Natural killer cell (primary cell): Measurements from ENCODE around the gene NDUFAF5. TPM values are rescaled to one million over a fixed set of nuclear protein-coding genes. Genes with fewer than 3 reads are reported as not detected.

Experiments
- ATAC-seq, 3 donors: fragments of 150-1000 bp in 2 of 3; fragments of 200-7000 bp in 1 of 3; cut with Tn5 transposase; 1 replicate in 1 of 3; 2 replicates in 2 of 3; pipeline ENCODE4 v1.10.0; 2021; ENCODE audit warnings: mild to moderate bottlenecking in 2 of 3, moderate library complexity in 2 of 3
- DNase-seq, 2 donors: peaks; one replicate each; pipeline versions ENCODE4 v3.0.0 to v3.0.0-alpha.2; 2013 to 2021; ENCODE audit warnings: mixed read lengths in 1 of 2
- H3K27ac ChIP-seq: one replicate; pipeline ENCODE4 v1.5.1; 2013; ENCODE audit warnings: mild to moderate bottlenecking, low read length
- H3K27me3 ChIP-seq: one replicate; pipeline ENCODE4 v1.6.1; 2013; ENCODE audit warnings: low read length; ENCODE audit not compliant: control insufficient read depth, insufficient read depth
- H3K36me3 ChIP-seq: one replicate; pipeline ENCODE4 v1.6.1; 2013; ENCODE audit warnings: low read length; ENCODE audit not compliant: control insufficient read depth, insufficient read depth
- H3K4me1 ChIP-seq: one replicate; pipeline ENCODE4 v1.6.1; 2013; ENCODE audit warnings: low read length; ENCODE audit not compliant: control insufficient read depth, insufficient read depth
- H3K4me3 ChIP-seq: one replicate; pipeline ENCODE4 v1.5.1; 2013; ENCODE audit warnings: low read length
- H3K9me3 ChIP-seq: one replicate; pipeline ENCODE4 v1.6.1; 2013; ENCODE audit warnings: low read length; ENCODE audit not compliant: control insufficient read depth, insufficient read depth
- H3K27ac Mint-ChIP-seq, 2 donors: one replicate each; pipeline ENCODE4 v1.8.0; 2022; ENCODE audit warnings: mild to moderate bottlenecking in 2 of 2, mixed read lengths in 2 of 2, moderate library complexity in 1 of 2
- H3K27me3 Mint-ChIP-seq, 2 donors: one replicate each; pipeline ENCODE4 v1.8.0; 2022; ENCODE audit warnings: low read depth in 2 of 2, mixed read lengths in 2 of 2
- H3K36me3 Mint-ChIP-seq: one replicate; pipeline ENCODE4 v1.8.0; 2022; ENCODE audit warnings: mixed read lengths
- H3K4me1 Mint-ChIP-seq, 2 donors: one replicate each; pipeline ENCODE4 v1.8.0; 2022; ENCODE audit warnings: mixed read lengths in 2 of 2
- H3K4me3 Mint-ChIP-seq: one replicate; pipeline ENCODE4 v1.8.0; 2022; ENCODE audit warnings: mild to moderate bottlenecking, moderate library complexity, mixed read lengths
- H3K9me3 Mint-ChIP-seq, 2 donors: one replicate each; pipeline ENCODE4 v1.8.0; 2022; ENCODE audit warnings: mixed read lengths in 2 of 2
- WGBS: methylation state at CpG from one replicate; pipeline ENCODE4 v1.1.7; 2013; ENCODE audit warnings: missing lambda C conversion rate; ENCODE audit not compliant: insufficient coverage; 5-methylcytosine and 5-hydroxymethylcytosine counted together
- intact Hi-C: fragments of 100-400 bp; cut with micrococcal nuclease; formaldehyde crosslinking; loops from one replicate; pipeline ENCODE4 v1.14.2; 2022
- total RNA-seq, 4 donors: library from RNA; stranded (reverse); fragments of 120-200 nt in 1 of 4; gene quantifications; one replicate each; pipeline versions ENCODE4 v1.2.3 to v1.2.4, GENCODE V29; 2013 to 2022
- TF ChIP-seq, protein P1 (sequence below): fragments of 200-600 bp; IDR thresholded peaks from one replicate; pipeline ENCODE4 v1.8.0; 2022; ENCODE audit warnings: antibody characterized with exemption

Gene NDUFAF5
- total RNA-seq, 3 donors from 2014 or later (not counting 1 experiment from before 2014, with no cell fraction given) = 63.4 to 75.9 (median 63.7) TPM

DNA sequence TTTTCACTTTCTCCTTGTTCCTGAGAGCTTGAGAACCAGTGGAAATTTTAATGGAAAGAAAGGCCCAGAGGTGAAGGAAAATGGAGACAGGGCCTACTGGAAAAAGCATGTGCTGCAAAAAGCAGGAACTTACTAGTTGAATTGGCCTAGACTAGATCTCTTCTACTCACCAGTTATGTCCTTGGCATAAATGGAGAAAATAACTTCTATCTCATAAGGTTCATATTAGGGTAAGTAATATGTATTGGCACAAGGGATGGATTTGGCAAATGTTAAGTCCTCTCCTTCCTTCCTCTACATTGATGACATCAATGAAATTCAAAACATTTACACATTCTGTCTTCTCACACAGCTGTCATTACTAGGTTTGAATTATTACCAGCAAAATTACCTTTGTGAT lies 74.0 kb downstream of the NDUFAF5 start:
- H3K4me3 Mint-ChIP-seq = no peak overlapping the region
- H3K27me3 Mint-ChIP-seq = peaks cover 0 to 2% of the 10 kb centered on the region in 2 donors
- TF ChIP-seq, protein P1, sequence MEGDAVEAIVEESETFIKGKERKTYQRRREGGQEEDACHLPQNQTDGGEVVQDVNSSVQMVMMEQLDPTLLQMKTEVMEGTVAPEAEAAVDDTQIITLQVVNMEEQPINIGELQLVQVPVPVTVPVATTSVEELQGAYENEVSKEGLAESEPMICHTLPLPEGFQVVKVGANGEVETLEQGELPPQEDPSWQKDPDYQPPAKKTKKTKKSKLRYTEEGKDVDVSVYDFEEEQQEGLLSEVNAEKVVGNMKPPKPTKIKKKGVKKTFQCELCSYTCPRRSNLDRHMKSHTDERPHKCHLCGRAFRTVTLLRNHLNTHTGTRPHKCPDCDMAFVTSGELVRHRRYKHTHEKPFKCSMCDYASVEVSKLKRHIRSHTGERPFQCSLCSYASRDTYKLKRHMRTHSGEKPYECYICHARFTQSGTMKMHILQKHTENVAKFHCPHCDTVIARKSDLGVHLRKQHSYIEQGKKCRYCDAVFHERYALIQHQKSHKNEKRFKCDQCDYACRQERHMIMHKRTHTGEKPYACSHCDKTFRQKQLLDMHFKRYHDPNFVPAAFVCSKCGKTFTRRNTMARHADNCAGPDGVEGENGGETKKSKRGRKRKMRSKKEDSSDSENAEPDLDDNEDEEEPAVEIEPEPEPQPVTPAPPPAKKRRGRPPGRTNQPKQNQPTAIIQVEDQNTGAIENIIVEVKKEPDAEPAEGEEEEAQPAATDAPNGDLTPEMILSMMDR = no peak
- peaks cover 3 to 11% of the 10 kb centered on the region in 2 donors for H3K9me3 Mint-ChIP-seq
- H3K27me3 ChIP-seq = no peaks in the 10 kb centered on the region
- no peak overlapping the region for H3K27ac ChIP-seq
- no peak overlapping the region for H3K27ac Mint-ChIP-seq
- H3K4me1 Mint-ChIP-seq = no peaks in the 10 kb centered on the region
- ATAC-seq (no peak), DNase-seq (no peak)
- H3K9me3 ChIP-seq = no peaks in the 10 kb centered on the region
- H3K4me1 ChIP-seq = no peaks in the 10 kb centered on the region
- H3K36me3 ChIP-seq = no peaks in the 10 kb centered on the region
- H3K4me3 ChIP-seq = no peak overlapping the region
- intact Hi-C loops = no loop called here
- H3K36me3 Mint-ChIP-seq = no peaks in the 10 kb centered on the region

DNA sequence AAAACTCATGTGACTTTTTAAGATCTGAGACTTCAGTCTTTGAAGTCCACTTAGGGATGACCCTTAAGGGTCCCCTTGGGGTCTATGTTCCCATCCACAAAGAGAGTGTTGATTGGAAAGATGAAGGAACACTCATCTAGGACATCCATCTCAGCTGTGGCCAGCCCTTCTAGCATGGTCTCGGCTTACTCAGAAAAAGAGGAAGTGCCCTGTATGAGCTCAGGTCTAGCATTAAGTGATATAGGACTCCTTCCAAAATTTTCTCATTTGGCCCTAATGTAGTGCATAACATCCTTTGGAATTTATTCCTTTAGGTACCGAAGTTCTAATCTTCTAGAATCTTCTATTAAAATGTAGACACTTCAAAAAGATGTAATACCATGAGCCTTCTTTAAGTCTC lies 77.4 kb downstream of the NDUFAF5 start:
- no peak overlapping the region for H3K27ac Mint-ChIP-seq
- Histone ChIP-seq H3K27ac (no peak overlapping the region), H3K27me3 (no peaks in the 10 kb centered on the region), H3K4me3 (no peak overlapping the region), H3K4me1 (no peaks in the 10 kb centered on the region), H3K9me3 (no peaks in the 10 kb centered on the region), H3K36me3 (no peaks in the 10 kb centered on the region)
- no peaks in the 10 kb centered on the region for H3K36me3 Mint-ChIP-seq
- DNase-seq (no peak), ATAC-seq (no peak)
- TF ChIP-seq, protein P1 = no peak
- 43% methylated on average over 2 of the region's 2 CpGs for WGBS
- intact Hi-C loops = no loop called here
- peaks cover 0 to 2% of the 10 kb centered on the region in 2 donors for H3K27me3 Mint-ChIP-seq
- no peak overlapping the region for H3K4me3 Mint-ChIP-seq
- H3K4me1 Mint-ChIP-seq = no peaks in the 10 kb centered on the region
- peaks cover 3 to 11% of the 10 kb centered on the region in 2 donors for H3K9me3 Mint-ChIP-seq

DNA sequence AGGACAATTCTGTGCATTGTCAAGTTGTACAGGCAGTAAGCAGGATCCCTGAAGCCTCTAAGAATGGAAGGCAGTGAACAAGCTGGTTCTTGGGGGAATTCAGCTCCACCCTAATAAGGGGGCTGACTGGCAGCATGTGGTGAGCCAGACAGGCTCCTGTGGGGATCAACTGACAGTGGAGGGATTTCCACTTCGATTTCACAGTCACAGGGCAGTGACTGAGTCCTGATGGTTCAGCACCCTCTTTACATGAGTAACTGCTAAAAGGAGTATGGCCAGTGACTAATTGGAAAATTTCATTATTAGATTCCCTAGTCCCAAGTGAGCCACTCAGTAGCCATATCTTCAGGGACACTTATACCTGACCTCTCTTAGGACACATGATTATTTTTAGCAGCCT lies 78.4 kb downstream of the NDUFAF5 start:
- Histone ChIP-seq H3K27ac (no peak overlapping the region), H3K36me3 (no peaks in the 10 kb centered on the region), H3K4me1 (no peaks in the 10 kb centered on the region), H3K27me3 (no peaks in the 10 kb centered on the region), H3K4me3 (no peak overlapping the region), H3K9me3 (no peaks in the 10 kb centered on the region)
- intact Hi-C loops = no loop called here
- WGBS = 60% methylated on average over 1 of the region's 1 CpG
- ATAC-seq = no peak
- H3K4me3 Mint-ChIP-seq = no peak overlapping the region
- no peaks in the 10 kb centered on the region for H3K36me3 Mint-ChIP-seq
- no peak overlapping the region for H3K27ac Mint-ChIP-seq
- peaks cover 3 to 11% of the 10 kb centered on the region in 2 donors for H3K9me3 Mint-ChIP-seq
- DNase-seq = no peak
- TF ChIP-seq, protein P1 = no peak
- H3K27me3 Mint-ChIP-seq = peaks cover 0 to 2% of the 10 kb centered on the region in 2 donors
- no peaks in the 10 kb centered on the region for H3K4me1 Mint-ChIP-seq

DNA sequence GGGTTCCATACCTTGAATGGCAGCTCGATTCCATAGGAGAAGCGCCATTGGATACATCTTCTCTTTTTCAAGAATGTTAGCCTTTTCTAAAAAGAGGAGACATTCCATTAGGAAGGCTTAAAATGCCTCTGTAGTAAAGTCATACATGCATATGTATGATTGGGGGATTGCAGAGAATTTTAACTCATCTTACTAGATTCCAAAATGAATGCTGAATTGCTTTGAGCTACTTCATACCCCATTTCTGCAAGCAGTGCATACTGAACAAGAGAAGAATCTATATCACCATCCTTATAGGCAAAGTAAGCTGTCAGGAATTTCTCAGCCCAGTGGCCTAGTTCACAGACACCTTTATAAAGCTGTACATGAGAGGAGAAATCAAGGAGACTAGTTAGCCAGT lies 80.3 kb downstream of the NDUFAF5 start:
- Mint-ChIP-seq H3K9me3 (peaks cover 3 to 8% of the 10 kb centered on the region in 2 donors), H3K4me3 (no peak overlapping the region), H3K27me3 (peaks cover 0 to 2% of the 10 kb centered on the region in 2 donors), H3K36me3 (no peaks in the 10 kb centered on the region), H3K27ac (no peak overlapping the region), H3K4me1 (no peaks in the 10 kb centered on the region)
- DNase-seq (no peak), ATAC-seq (no peak)
- no peaks in the 10 kb centered on the region for H3K9me3 ChIP-seq
- no peaks in the 10 kb centered on the region for H3K27me3 ChIP-seq
- no peak overlapping the region for H3K27ac ChIP-seq
- no peak overlapping the region for H3K4me3 ChIP-seq
- H3K4me1 ChIP-seq = no peaks in the 10 kb centered on the region
- TF ChIP-seq, protein P1 = no peak
- intact Hi-C loops = no loop called here
- 82% methylated on average over 2 of the region's 2 CpGs for WGBS
- no peaks in the 10 kb centered on the region for H3K36me3 ChIP-seq
